SK-N-SH treated with all-trans-retinoic acid at 6 μM for 48 hours (cell line): ENCODE data around the gene DOCK1.

Experiments
- ATAC-seq: fragments of 200-7000 bp; cut with Tn5 transposase; 3 replicates; pipeline ENCODE4 v1.9.1; 2020; ENCODE audit warnings: mild to moderate bottlenecking, moderate library complexity
- ARNTL ChIP-seq: fragments of 450-650 bp; formaldehyde crosslinking; IDR thresholded peaks from 2 replicates; pipeline ENCODE4 v1.5.0; 2020; ENCODE audit warnings: low read depth, mild to moderate bottlenecking, moderate library complexity, borderline replicate concordance
- BACH2 ChIP-seq: fragments of 250-450 bp; sonication (Bioruptor Pico); IDR thresholded peaks from 2 replicates; pipeline ENCODE4 v1.9.0; 2021; ENCODE audit warnings: mild to moderate bottlenecking, borderline replicate concordance
- CSDC2 ChIP-seq: fragments of 250-450 bp; sonication (Bioruptor Pico); IDR thresholded peaks from 2 replicates; pipeline ENCODE4 v1.5.0; 2020; ENCODE audit warnings: mild to moderate bottlenecking, moderate library complexity
- ESRRG ChIP-seq: fragments of 250-450 bp; sonication (Bioruptor Pico); IDR thresholded peaks from 2 replicates; pipeline ENCODE4 v1.6.1; 2021; ENCODE audit warnings: mild to moderate bottlenecking
- ISL1 ChIP-seq: fragments of 250-450 bp; sonication (Bioruptor Pico); IDR thresholded peaks from 2 replicates; pipeline ENCODE4 v2.1.2; 2022; ENCODE audit warnings: mild to moderate bottlenecking, moderate library complexity
- OSR1 ChIP-seq: fragments of 250-450 bp; sonication (Bioruptor Pico); IDR thresholded peaks from 2 replicates; pipeline ENCODE4 v1.8.0; 2022; ENCODE audit warnings: moderate library complexity, mild to moderate bottlenecking, inconsistent platforms
- POU6F1 ChIP-seq: fragments of 250-450 bp; sonication (Bioruptor Pico); IDR thresholded peaks from 2 replicates; pipeline ENCODE4 v1.8.0; 2021; ENCODE audit warnings: low read depth, mild to moderate bottlenecking, moderate library complexity, borderline replicate concordance
- PPARA ChIP-seq: fragments of 250-450 bp; sonication (Bioruptor Pico); IDR thresholded peaks from 2 replicates; pipeline ENCODE4 v1.5.0; 2020; ENCODE audit warnings: mild to moderate bottlenecking, borderline replicate concordance
- RARB ChIP-seq: fragments of 250-450 bp; sonication (Bioruptor Pico); IDR thresholded peaks from 2 replicates; pipeline ENCODE4 v1.8.0; 2021; ENCODE audit warnings: mild to moderate bottlenecking, moderate library complexity
- SNAI2 ChIP-seq: fragments of 250-450 bp; sonication (Bioruptor Pico); IDR thresholded peaks from 2 replicates; pipeline ENCODE4 v1.5.0; 2020; ENCODE audit warnings: mild to moderate bottlenecking, moderate library complexity
- TCF4 ChIP-seq: fragments of 250-450 bp; sonication (Bioruptor Pico); IDR thresholded peaks from 2 replicates; pipeline ENCODE4 v1.8.0; 2021; ENCODE audit warnings: mild to moderate bottlenecking, moderate library complexity, borderline replicate concordance
- TOX ChIP-seq: fragments of 250-450 bp; sonication (Bioruptor Pico); IDR thresholded peaks from 2 replicates; pipeline ENCODE4 v1.8.0; 2021; ENCODE audit warnings: mild to moderate bottlenecking, moderate library complexity, borderline replicate concordance
- ZC3H10 ChIP-seq: fragments of 250-450 bp; sonication (Bioruptor Pico); IDR thresholded peaks from 2 replicates; pipeline ENCODE4 v1.5.1; 2021; ENCODE audit warnings: mild to moderate bottlenecking, moderate library complexity
- ZFP3 ChIP-seq: fragments of 250-450 bp; sonication (Bioruptor Pico); IDR thresholded peaks from 2 replicates; pipeline ENCODE4 v1.5.0; 2020; ENCODE audit warnings: mild to moderate bottlenecking, moderate library complexity
- ZFP30 ChIP-seq: fragments of 450-650 bp; formaldehyde crosslinking; IDR thresholded peaks from 2 replicates; pipeline ENCODE4 v1.5.0; 2022; ENCODE audit warnings: mild to moderate bottlenecking, moderate library complexity
- ZNF565 ChIP-seq: fragments of 450-650 bp; formaldehyde crosslinking; conservative IDR thresholded peaks from 2 replicates; pipeline ENCODE4 v1.5.0; 2020; ENCODE audit warnings: low read depth, mild to moderate bottlenecking, moderate library complexity
- ZNF70 ChIP-seq: fragments of 450-650 bp; formaldehyde crosslinking; IDR thresholded peaks from 2 replicates; pipeline ENCODE4 v1.5.0; 2020; ENCODE audit warnings: mild to moderate bottlenecking, moderate library complexity
- ZNF8 ChIP-seq: fragments of 450-650 bp; formaldehyde crosslinking; IDR thresholded peaks from 2 replicates; pipeline ENCODE4 v1.5.0; 2020; ENCODE audit warnings: mild to moderate bottlenecking, moderate library complexity
- TF ChIP-seq, protein P1 (sequence below): fragments of 250-450 bp; sonication (Bioruptor Pico); IDR thresholded peaks from 2 replicates; pipeline ENCODE4 v1.8.0; 2020; ENCODE audit warnings: mild to moderate bottlenecking, moderate library complexity, borderline replicate concordance

DOCK1 gene

GRCh38 chr10:126905776-126906703 lies 812 bp downstream of the DOCK1 start:
- peak; percentile 56 for ATAC-seq
- no peak for TF ChIP-seq ZFP30 (CRISPR knock-in tag)
- TF ChIP-seq OSR1 (CRISPR knock-in tag): no peak
- no peak for TF ChIP-seq POU6F1 (CRISPR knock-in tag)
- TF ChIP-seq ZNF8 (CRISPR knock-in tag): no peak
- no peak for TF ChIP-seq ZC3H10 (CRISPR knock-in tag)
- no peak for TF ChIP-seq SNAI2 (CRISPR knock-in tag)
- no peak for TF ChIP-seq ESRRG (CRISPR knock-in tag)
- TF ChIP-seq ZNF70 (CRISPR knock-in tag): no peak
- TF ChIP-seq BACH2 (CRISPR knock-in tag): no peak
- TF ChIP-seq, protein P1, sequence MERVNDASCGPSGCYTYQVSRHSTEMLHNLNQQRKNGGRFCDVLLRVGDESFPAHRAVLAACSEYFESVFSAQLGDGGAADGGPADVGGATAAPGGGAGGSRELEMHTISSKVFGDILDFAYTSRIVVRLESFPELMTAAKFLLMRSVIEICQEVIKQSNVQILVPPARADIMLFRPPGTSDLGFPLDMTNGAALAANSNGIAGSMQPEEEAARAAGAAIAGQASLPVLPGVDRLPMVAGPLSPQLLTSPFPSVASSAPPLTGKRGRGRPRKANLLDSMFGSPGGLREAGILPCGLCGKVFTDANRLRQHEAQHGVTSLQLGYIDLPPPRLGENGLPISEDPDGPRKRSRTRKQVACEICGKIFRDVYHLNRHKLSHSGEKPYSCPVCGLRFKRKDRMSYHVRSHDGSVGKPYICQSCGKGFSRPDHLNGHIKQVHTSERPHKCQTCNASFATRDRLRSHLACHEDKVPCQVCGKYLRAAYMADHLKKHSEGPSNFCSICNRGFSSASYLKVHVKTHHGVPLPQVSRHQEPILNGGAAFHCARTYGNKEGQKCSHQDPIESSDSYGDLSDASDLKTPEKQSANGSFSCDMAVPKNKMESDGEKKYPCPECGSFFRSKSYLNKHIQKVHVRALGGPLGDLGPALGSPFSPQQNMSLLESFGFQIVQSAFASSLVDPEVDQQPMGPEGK (CRISPR knock-in tag): no peak

- no peak for ATAC-seq
Measured at GRCh38 chr10:126906704-126907422, 1.6 kb downstream of the DOCK1 start.

DNA sequence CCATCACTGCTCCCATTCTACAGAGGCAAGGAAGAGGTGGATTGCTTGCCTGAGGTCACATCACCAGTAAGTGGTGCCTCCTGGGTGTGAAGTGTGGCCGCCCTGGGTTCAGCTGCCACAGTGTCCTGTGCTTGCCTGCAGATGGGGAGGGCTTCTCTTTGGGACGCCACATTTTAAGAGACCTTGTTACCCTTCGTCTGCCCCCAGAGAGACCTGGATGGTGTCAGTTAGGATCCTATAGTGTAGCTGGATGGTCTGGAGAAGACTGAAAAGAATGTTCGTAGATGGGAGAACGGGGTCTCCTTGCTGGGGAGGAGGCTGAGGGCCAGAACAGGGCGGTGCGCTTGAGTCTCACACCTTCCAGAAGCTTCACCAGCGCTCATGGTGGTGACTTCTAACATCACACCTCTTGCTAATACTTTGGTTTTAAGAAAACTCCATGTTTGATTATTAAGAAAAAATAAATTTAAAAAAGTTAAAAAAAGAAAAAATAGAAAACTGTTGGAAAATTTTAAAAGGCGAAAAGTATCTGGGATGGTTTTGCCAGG lies 2.3 kb downstream of the DOCK1 start:
- TF ChIP-seq POU6F1 (CRISPR knock-in tag): no peak
- no peak for TF ChIP-seq ISL1
- no peak for TF ChIP-seq TCF4
- TF ChIP-seq, protein P1 (CRISPR knock-in tag): no peak
- no peak for TF ChIP-seq ARNTL (CRISPR knock-in tag)
- TF ChIP-seq BACH2 (CRISPR knock-in tag): no peak
- TF ChIP-seq OSR1 (CRISPR knock-in tag): no peak
- no peak for TF ChIP-seq CSDC2 (CRISPR knock-in tag)
- no peak for TF ChIP-seq ZNF8 (CRISPR knock-in tag)
- TF ChIP-seq PPARA: no peak
- TF ChIP-seq ESRRG (CRISPR knock-in tag): no peak
- TF ChIP-seq TOX: no peak
- TF ChIP-seq ZNF565 (CRISPR knock-in tag): no peak
- TF ChIP-seq SNAI2 (CRISPR knock-in tag): no peak
- no peak for ATAC-seq

More at GRCh38 chr10:126906704-126907422, 1.6 kb downstream of the DOCK1 start:
- no peak for TF ChIP-seq CSDC2 (CRISPR knock-in tag)
- TF ChIP-seq TCF4: no peak
- TF ChIP-seq RARB: no peak
- no peak for TF ChIP-seq PPARA
- no peak for TF ChIP-seq ZFP30 (CRISPR knock-in tag)
- TF ChIP-seq ZFP3: no peak
- TF ChIP-seq, protein P1 (CRISPR knock-in tag): no peak
- TF ChIP-seq, all 23 proteins: peak for 0
